ENCODE data around the gene MT1HL1. TPM values are rescaled to one million over a fixed set of nuclear protein-coding genes. Genes with fewer than 3 reads are reported as not detected.

The MT1HL1 gene
- total RNA-seq, 1 experiment from 2014 or later, result not detected

DNA sequence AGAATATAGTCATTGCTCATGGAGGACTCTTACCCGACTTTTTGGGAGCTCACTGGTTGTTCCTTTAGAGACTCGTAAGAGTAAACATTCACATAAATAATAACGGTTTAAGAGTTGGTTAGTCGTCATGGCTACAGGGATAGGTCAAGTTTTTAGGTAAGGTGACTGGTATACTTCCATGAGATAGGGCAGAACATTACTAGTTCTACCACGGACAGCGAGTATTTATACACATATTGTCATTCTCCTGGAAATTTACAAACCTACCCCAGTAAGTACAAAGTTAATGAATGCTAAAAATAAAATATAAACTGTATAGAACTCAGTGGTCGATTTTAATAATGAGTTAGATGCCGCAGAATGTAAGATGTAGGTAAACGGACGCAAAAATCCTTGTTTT lies 36.6 kb upstream of the MT1HL1 start:
- no peak for ATAC-seq
- POLR2A ChIA-PET, result no interaction called here
- no TSS peak for BruUV-seq (replicated peaks)
- Histone ChIP-seq H3K9me3 (ENCODE audit: control insufficient read depth in 1 of 2, insufficient read depth in 1 of 2, low read depth in 1 of 2, low read length in 2 of 2) (no peaks in the 10 kb centered on the region), H3K36me3 (ENCODE audit: control insufficient read depth in 1 of 2, insufficient read depth in 2 of 2, low read length in 2 of 2) (no peaks in the 10 kb centered on the region), H2AFZ (ENCODE audit: low read depth, low read length, poor library complexity, severe bottlenecking) (no peak overlapping the region), H3K27ac (ENCODE audit: low read depth, low read length) (no peak overlapping the region), H3K9me2 (ENCODE audit: insufficient read depth) (no peaks in the 10 kb centered on the region), H3K79me2 (ENCODE audit: insufficient read depth, low read length) (no peaks in the 10 kb centered on the region), H3K4me1 (ENCODE audit: control insufficient read depth in 1 of 2, insufficient read depth in 2 of 2, low read length in 2 of 2) (no peaks in the 10 kb centered on the region), H3K27me3 (ENCODE audit: insufficient read depth, low read length) (0 out of 2 replicates have a peak, but pooled peaks cover 3% of the 10 kb centered on the region), H4K20me1 (ENCODE audit: insufficient read depth) (no peaks in the 10 kb centered on the region), H3K9ac (ENCODE audit: low read length) (no peak overlapping the region), H3K4me3 (replicated peaks in 1 of 2; ENCODE audit: low read depth in 1 of 2, low read length in 2 of 2) (no peak overlapping the region), H3K4me2 (ENCODE audit: low read length) (no peak overlapping the region)
- no peak for DNase-seq (ENCODE audit: low read depth, low spot score)
- RAD21 ChIA-PET (ENCODE audit: low non-redundant PET in 1 of 2, low total read pairs in 2 of 2, uncharacterized antibody in 2 of 2, unreplicated experiment in 2 of 2), result no interaction called here
- TF ChIP-seq EGR1 (IDR thresholded peaks at IDR 0.05; ENCODE audit: low read depth), result no peak
- no peak for TF ChIP-seq SRF (IDR thresholded peaks at IDR 0.05; ENCODE audit: low read depth)
- CTCF ChIA-PET, result no interaction called here
- intact Hi-C loops (cut with micrococcal nuclease), result no loop called here

DNA sequence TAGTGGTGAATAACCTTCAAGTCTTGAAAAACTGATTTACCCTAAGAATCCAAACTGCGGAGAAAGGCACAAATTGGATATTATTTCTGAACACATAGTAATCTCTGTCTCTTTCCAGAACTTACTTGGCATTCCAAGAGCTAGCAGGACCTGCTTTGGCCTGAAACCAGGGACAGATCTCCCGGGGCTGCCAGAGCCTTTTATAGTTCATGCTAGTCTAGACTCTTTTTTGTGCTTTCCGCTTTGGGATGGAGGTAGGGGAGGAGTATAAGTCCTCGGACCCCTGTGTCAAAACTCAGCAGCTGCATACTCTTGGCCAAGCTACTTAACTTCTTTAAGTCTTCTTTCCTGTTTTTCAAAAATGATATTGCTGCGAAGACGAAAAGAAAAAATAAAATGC lies 34.0 kb upstream of the MT1HL1 start:
- Histone ChIP-seq H3K9me2 (ENCODE audit: insufficient read depth) (no peaks in the 10 kb centered on the region), H2AFZ (ENCODE audit: low read depth, low read length, poor library complexity, severe bottlenecking) (no peak overlapping the region), H3K9me3 (ENCODE audit: control insufficient read depth in 1 of 2, insufficient read depth in 1 of 2, low read depth in 1 of 2, low read length in 2 of 2) (no peaks in the 10 kb centered on the region), H3K4me3 (replicated peaks in 1 of 2; ENCODE audit: low read depth in 1 of 2, low read length in 2 of 2) (no peak overlapping the region), H3K79me2 (ENCODE audit: insufficient read depth, low read length) (no peaks in the 10 kb centered on the region), H3K4me1 (ENCODE audit: control insufficient read depth in 1 of 2, insufficient read depth in 2 of 2, low read length in 2 of 2) (no peaks in the 10 kb centered on the region), H3K4me2 (ENCODE audit: low read length) (no peak overlapping the region), H3K27ac (ENCODE audit: low read depth, low read length) (no peak overlapping the region), H3K36me3 (ENCODE audit: control insufficient read depth in 1 of 2, insufficient read depth in 2 of 2, low read length in 2 of 2) (no peaks in the 10 kb centered on the region), H4K20me1 (ENCODE audit: insufficient read depth) (no peaks in the 10 kb centered on the region), H3K27me3 (ENCODE audit: insufficient read depth, low read length) (no peaks in the 10 kb centered on the region), H3K9ac (ENCODE audit: low read length) (no peak overlapping the region)
- ChIA-PET RAD21 (ENCODE audit: low non-redundant PET in 1 of 2, low total read pairs in 2 of 2, uncharacterized antibody in 2 of 2, unreplicated experiment in 2 of 2) (no interaction called here), POLR2A (no interaction called here), CTCF (no interaction called here)
- DNase-seq (ENCODE audit: low read depth, low spot score) (no peak), ATAC-seq (no peak)
- intact Hi-C loops (cut with micrococcal nuclease), result no loop called here
- TF ChIP-seq, protein P1, sequence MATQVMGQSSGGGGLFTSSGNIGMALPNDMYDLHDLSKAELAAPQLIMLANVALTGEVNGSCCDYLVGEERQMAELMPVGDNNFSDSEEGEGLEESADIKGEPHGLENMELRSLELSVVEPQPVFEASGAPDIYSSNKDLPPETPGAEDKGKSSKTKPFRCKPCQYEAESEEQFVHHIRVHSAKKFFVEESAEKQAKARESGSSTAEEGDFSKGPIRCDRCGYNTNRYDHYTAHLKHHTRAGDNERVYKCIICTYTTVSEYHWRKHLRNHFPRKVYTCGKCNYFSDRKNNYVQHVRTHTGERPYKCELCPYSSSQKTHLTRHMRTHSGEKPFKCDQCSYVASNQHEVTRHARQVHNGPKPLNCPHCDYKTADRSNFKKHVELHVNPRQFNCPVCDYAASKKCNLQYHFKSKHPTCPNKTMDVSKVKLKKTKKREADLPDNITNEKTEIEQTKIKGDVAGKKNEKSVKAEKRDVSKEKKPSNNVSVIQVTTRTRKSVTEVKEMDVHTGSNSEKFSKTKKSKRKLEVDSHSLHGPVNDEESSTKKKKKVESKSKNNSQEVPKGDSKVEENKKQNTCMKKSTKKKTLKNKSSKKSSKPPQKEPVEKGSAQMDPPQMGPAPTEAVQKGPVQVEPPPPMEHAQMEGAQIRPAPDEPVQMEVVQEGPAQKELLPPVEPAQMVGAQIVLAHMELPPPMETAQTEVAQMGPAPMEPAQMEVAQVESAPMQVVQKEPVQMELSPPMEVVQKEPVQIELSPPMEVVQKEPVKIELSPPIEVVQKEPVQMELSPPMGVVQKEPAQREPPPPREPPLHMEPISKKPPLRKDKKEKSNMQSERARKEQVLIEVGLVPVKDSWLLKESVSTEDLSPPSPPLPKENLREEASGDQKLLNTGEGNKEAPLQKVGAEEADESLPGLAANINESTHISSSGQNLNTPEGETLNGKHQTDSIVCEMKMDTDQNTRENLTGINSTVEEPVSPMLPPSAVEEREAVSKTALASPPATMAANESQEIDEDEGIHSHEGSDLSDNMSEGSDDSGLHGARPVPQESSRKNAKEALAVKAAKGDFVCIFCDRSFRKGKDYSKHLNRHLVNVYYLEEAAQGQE (IDR thresholded peaks at IDR 0.05; ENCODE audit: low read depth), result no peak
- TF ChIP-seq, protein P2, sequence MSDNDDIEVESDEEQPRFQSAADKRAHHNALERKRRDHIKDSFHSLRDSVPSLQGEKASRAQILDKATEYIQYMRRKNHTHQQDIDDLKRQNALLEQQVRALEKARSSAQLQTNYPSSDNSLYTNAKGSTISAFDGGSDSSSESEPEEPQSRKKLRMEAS (IDR thresholded peaks at IDR 0.05), result no peak
- no peak for TF ChIP-seq CBX3 (IDR thresholded peaks at IDR 0.05; ENCODE audit: low read depth)
- TF ChIP-seq ZNF274 (IDR thresholded peaks at IDR 0.05; ENCODE audit: low read depth, low read length), result no peak
- TF ChIP-seq SRF (IDR thresholded peaks at IDR 0.05; ENCODE audit: low read depth), result no peak
- no peak for TF ChIP-seq JUND (IDR thresholded peaks at IDR 0.05)
- no peak for TF ChIP-seq TCF7L2 (IDR thresholded peaks at IDR 0.05; ENCODE audit: borderline replicate concordance, extremely low read depth, insufficient read depth, insufficient read length)
- TF ChIP-seq FOSL1 (IDR thresholded peaks at IDR 0.05; ENCODE audit: low read depth), result no peak
- no peak for TF ChIP-seq ZFX (IDR thresholded peaks at IDR 0.05)
- TF ChIP-seq POLR2AphosphoS5 (IDR thresholded peaks at IDR 0.05; ENCODE audit: low read depth, low read length), result no peak
- no peak for TF ChIP-seq POLR2A (IDR thresholded peaks at IDR 0.05; ENCODE audit: borderline replicate concordance, extremely low read depth, insufficient read depth, insufficient read length)
- no peak for TF ChIP-seq RAD21 (IDR thresholded peaks at IDR 0.05; ENCODE audit: low read depth)
- TF ChIP-seq, protein P3, sequence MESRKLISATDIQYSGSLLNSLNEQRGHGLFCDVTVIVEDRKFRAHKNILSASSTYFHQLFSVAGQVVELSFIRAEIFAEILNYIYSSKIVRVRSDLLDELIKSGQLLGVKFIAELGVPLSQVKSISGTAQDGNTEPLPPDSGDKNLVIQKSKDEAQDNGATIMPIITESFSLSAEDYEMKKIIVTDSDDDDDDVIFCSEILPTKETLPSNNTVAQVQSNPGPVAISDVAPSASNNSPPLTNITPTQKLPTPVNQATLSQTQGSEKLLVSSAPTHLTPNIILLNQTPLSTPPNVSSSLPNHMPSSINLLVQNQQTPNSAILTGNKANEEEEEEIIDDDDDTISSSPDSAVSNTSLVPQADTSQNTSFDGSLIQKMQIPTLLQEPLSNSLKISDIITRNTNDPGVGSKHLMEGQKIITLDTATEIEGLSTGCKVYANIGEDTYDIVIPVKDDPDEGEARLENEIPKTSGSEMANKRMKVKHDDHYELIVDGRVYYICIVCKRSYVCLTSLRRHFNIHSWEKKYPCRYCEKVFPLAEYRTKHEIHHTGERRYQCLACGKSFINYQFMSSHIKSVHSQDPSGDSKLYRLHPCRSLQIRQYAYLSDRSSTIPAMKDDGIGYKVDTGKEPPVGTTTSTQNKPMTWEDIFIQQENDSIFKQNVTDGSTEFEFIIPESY (IDR thresholded peaks at IDR 0.05; ENCODE audit: extremely low read depth, insufficient replicate concordance, low read length), result no peak
- no peak for TF ChIP-seq ELF1 (IDR thresholded peaks at IDR 0.05; ENCODE audit: borderline replicate concordance, low read depth)
- TF ChIP-seq YY1 (IDR thresholded peaks at IDR 0.05; ENCODE audit: extremely low read depth, insufficient replicate concordance, low read depth, low read length), result no peak
- no peak for TF ChIP-seq EGR1 (IDR thresholded peaks at IDR 0.05; ENCODE audit: low read depth)
- TF ChIP-seq EZH2 (IDR thresholded peaks at IDR 0.05), result no peak
- no TSS peak for BruUV-seq (replicated peaks)
